Amygdala (tissue), 56 donors: Measurements from ENCODE around the gene PSMD2.

Source experiments
- DNase-seq, 56 donors: peaks; one replicate each; lab custom pipeline; 2025; lab: John Stamatoyannopoulos, UW

Gene PSMD2

DNA sequence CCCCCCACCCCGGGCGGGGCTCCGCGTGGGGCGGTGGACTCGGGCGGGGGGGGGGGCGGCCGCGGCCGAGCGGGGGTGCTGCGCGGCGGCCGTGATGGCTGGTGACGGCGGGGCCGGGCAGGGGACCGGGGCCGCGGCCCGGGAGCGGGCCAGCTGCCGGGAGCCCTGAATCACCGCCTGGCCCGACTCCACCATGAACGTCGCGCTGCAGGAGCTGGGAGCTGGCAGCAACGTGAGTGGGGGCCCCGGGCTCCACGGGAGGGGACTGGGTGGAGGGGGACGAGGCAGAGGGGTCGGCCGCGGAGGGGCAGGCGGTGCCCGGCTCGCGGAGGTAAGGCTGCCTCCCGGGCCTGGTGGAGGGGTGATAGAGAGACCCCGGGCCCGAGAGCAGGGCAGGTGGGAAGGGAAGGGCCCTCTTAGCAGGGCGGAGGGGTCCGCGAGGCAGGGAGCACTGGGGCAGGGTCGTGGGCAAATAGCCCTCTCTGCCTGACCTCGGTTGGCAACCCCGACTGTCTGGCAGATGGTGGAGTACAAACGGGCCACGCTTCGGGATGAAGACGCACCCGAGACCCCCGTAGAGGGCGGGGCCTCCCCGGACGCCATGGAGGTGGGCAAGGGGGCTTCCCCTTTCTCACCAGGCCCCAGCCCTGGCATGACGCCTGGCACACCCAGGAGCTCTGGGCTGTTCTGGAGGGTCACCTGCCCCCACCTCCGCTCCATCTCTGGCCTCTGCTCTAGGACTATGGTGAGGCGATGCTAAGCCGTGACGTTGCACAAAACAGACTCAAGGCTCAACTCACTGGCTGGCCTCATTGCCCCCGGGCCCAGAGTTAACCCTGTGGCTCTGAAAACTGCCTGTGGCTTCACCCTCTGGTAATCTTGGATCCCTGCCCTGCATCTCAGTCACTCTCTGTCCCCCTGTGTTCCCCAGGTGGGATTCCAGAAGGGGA is 22.8 kb upstream of the PSMD2 start, which contains the start of gene ECE2:
Gene ECE2 (plus strand): TSS at position 62 of the 950 bp plus-strand sequence. CDS start 132 bp downstream, at position 194.
- peak in 3 of 56 donors; percentile 13 to 51 (median 22) for DNase-seq

DNA sequence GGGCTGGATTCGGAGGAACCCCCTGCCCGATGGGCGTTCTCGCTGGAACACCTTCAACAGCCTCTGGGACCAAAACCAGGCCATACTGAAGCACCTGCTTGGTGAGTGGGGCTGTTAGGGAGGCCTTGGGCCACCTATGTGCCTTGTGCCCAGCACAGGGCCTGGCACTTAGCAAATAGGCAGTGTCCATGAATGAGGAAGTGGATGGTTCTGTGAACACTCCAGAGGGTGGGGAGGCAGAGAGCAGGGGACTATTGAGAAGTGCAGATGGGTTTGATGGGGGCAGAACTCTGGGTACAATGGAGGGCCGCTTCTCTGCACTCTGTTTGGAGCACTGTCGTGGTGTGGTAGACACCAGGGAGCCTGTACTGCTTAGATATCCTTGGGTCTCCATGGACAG is 21.7 kb upstream of the PSMD2 start:
- DNase-seq = no peak

DNA sequence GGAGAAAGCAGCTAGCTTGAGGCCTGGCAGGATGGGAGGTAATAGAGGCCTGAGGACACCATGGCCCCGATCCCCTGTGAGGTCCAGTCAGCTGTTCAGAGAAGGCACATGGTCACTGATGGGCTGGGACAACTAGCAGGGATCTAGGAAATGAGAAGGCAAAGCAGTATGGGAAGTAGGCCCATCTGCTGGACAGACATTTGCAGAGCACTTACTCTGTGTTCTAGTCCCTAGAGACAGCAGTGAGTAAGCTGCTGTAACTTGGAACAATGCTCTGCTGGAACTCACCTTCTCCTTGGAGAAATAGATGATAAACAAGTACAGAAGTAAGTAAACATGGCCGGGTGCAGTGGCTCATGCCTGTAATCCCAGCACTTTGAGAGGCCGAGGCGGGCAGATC is 16.1 kb upstream of the PSMD2 start:
- DNase-seq = no peak

DNA sequence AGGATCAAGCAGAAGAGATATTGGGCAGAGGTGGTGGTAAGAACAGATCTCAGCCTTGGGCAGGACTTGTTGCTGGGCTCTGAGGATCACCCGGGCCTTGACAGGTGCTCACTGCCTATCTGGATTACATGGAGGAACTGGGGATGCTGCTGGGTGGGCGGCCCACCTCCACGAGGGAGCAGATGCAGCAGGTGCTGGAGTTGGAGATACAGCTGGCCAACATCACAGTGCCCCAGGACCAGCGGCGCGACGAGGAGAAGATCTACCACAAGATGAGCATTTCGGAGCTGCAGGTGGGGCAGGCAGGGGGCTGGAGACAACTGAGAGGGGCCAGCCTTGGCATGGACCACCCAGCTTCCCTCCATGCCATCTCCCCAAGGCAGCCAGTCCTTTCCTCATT is 15.4 kb upstream of the PSMD2 start:
- no peak for DNase-seq

DNA sequence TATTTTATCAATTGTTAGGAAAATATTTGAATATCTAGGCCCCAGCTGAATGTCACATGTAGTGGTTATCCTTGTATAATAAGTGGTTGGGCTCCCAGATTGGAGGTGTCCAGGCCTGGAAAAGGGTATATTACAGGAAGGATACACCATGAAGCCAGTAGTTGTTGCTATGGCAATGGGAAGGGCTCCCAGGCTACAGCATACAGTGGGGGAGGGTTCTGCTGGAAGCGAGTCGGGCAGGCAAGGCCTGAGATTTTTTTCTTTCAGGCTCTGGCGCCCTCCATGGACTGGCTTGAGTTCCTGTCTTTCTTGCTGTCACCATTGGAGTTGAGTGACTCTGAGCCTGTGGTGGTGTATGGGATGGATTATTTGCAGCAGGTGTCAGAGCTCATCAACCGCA is 14.3 kb upstream of the PSMD2 start:
- DNase-seq = peak in 39 of 56 donors; percentile 10 to 77 (median 43)

DNA sequence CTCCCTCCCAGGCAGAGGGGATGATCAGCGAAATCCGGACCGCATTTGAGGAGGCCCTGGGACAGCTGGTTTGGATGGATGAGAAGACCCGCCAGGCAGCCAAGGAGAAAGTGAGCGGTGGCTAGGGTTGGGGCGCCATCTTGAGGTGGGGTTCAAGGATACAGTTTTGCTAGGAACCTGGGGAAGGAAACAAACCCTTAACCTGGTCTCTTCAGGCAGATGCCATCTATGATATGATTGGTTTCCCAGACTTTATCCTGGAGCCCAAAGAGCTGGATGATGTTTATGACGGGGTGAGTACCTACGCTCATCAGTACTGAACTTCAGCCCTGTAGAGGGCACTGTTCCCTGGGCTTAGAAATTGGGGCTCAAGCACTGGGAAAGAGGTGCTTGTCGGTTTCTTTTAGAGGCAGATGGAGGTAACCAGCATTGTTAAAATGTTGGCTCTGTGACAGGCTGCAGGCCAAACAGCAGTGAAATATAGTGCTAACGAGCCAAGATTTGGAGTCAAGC is 9.6 kb upstream of the PSMD2 start:
- peak in 26 of 56 donors; percentile 3 to 51 (median 23) for DNase-seq

DNA sequence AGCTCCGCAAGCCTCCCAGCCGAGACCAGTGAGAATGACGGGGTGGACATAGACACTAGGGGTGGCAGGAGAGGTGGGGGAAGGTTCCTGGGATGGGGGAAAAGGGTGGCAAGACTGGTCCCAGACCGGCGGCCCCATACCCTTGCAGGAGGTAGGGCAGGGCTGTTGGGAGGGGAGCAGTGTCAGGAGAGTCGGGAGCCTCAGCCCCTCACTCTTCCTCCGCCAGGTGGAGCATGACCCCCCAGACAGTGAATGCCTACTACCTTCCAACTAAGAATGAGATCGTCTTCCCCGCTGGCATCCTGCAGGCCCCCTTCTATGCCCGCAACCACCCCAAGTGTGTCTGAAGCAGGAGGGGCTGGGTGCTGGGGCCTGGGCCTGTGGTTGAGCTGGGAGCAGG is 8.7 kb upstream of the PSMD2 start:
- DNase-seq = no peak

DNA sequence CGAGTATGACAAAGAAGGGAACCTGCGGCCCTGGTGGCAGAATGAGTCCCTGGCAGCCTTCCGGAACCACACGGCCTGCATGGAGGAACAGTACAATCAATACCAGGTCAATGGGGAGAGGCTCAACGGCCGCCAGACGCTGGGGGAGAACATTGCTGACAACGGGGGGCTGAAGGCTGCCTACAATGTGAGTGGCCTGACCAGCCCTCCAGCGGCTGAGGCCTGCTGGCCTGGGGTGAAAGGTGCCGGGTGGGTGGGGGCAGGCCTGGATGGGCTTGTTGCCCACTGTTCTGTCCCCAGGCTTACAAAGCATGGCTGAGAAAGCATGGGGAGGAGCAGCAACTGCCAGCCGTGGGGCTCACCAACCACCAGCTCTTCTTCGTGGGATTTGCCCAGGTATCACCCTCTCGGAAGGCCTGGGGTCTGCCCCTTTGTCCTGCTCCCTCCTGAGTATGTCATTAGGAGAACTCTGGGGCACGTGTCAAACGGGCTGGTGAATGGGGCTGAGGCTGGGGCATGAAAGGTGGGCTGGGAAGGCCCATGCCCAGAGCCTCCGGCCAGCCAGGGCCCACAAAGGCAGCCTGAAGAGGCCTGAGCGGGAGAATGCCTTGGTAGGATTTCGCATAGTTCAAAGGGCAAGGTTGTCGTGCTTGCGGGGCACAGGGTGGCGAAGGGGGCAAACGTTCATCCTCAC is 7.8 kb upstream of the PSMD2 start:
- no peak for DNase-seq

DNA sequence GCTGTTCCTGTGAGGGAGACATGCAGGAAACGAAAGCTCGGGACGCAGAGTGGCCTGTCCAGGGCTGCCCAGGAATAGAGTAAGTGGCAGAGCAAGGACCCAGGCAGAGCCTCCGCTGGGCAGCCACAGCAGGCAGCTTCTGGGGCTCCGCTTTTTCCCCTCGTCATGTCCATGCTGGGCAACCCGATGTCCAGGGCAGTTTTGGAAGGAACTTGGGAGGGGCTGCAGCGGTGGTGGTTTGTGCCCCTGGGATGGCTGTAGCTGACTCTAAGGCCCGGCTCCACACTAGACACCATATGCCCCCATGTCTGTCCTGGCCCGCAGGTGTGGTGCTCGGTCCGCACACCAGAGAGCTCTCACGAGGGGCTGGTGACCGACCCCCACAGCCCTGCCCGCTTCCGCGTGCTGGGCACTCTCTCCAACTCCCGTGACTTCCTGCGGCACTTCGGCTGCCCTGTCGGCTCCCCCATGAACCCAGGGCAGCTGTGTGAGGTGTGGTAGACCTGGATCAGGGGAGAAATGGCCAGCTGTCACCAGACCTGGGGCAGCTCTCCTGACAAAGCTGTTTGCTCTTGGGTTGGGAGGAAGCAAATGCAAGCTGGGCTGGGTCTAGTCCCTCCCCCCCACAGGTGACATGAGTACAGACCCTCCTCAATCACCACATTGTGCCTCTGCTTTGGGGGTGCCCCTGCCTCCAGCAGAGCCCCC is 7.1 kb upstream of the PSMD2 start:
- no peak for DNase-seq

DNA sequence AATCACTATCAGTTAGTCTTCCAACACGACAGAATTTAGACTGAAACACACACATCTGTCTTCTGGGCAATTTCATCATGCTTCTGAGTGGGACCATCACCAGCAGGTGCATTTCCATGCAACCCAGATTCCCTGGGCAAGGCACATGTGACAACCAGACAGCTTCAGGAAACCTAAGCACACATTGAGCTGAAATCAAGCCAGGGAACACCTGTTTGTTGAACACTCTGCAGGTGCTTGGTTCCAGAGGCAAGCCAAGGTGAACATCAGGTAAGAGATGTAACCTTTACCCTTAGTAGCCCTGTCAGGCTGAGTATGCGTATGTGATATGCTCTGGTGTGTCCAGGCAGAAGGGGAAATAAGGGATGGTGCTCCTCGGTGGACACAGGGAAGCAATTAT is 3.3 kb upstream of the PSMD2 start:
- no peak for DNase-seq

DNA sequence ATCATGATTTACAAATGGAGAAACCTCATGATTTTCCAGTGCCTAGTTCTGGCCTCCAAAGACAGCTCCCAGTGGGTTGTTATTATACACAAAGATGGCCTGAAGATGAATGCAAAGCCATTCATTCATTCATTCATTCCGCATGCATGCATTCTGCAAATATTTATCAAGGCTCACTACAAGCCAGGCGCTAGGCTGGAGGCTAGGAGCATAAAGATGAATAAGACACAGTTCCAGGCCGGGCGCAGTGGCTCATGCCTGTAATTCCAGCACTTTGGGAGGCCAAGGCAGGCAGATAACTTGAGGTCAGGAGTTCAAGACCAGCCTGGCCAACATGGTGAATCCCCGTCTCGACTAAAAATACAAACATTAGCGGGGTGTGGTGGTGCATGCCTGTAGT is 2.4 kb upstream of the PSMD2 start:
- no peak for DNase-seq

DNA sequence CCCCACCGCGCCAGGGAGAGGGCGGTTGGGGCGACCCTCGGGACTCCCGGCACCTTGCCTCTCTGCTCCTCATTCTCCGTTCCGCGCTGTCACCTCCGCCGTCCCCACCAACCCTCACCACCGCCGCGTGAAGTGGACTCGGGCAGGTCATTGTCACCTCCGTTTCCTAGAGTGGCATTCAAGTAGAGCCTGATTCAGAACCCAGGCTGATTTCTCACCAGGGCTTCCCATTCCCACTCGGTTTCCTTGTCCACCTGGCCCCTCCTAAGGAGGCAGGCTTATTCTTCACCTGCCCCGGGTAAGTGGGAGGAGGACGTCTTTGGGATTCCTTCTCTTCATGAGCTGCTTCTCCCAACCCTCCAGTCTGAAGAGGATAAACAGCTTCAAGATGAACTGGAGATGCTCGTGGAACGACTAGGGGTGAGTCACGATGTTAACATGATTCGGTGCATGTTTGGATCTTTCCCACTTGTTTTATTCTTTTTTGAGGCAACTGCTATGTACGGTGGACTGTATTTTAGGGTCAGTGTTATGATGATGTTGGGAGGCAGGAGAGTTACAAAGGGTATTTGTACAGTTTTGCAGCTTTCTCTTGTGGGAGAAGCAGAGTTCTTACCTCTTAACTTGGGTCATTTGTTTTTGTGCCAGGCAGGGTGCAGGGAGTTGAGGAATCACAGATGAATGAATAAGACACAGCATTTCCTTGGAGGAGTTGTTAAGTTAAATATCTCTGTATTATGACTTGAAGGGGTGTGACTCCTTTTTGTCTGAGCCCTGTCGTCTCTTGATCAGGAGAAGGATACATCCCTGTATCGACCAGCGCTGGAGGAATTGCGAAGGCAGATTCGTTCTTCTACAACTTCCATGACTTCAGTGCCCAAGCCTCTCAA is 692 bp downstream of the PSMD2 start:
- DNase-seq = peak in 2 of 56 donors; percentile 41 to 53

DNA sequence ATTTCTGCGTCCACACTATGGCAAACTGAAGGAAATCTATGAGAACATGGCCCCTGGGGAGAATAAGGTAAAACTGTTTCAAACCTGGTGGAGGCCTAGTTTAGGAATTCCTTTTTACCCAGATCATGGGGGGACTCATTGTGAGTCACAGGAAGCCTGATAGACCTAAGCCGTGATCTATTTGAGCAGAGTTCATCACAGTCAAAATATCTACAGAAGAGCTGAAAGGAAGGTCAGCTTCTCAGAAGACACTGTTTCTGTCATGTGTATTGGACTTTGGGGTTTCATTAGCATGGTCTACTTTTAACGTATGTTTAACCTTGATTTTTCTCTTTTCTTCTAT is 1.3 kb downstream of the PSMD2 start:
- DNase-seq = no peak

DNA sequence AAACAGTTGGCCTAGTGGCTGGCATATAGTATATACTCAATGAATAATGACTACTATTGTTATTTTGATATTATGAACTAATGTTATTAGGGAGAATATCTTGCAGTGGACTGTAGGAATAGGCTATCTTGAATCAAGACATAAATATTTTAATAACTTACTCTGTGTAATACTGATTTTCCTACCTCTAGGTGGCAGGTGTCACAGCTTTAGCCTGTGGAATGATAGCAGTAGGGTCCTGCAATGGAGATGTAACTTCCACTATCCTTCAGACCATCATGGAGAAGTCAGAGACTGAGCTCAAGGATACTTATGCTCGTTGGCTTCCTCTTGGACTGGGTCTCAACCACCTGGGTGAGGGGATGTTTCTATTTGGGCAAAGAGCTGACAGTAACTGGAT is 6.5 kb downstream of the PSMD2 start:
- DNase-seq = no peak

DNA sequence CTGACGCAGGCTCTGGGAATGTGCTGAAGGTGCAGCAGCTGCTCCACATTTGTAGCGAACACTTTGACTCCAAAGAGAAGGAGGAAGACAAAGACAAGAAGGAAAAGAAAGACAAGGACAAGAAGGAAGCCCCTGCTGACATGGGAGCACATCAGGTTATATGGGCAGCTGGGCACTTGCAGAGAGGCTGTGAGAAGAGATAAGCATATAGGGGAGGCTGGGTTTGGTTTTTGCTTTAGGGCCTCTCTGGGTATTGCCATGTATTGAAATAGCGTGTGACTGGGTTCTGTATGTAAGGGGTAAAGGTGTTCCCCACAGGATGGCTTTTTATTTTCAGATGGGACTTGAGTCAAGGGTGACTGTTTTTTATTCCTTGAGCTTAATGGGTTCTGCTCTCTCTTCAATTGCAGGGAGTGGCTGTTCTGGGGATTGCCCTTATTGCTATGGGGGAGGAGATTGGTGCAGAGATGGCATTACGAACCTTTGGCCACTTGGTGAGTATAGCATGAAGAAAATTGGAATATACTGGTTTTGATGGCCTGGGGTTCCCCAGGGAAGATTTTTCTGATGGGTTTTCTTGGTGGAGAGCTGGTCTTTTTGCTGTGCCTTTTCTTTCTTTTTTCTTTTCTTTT is 7.4 kb downstream of the PSMD2 start:
- no peak for DNase-seq

DNA sequence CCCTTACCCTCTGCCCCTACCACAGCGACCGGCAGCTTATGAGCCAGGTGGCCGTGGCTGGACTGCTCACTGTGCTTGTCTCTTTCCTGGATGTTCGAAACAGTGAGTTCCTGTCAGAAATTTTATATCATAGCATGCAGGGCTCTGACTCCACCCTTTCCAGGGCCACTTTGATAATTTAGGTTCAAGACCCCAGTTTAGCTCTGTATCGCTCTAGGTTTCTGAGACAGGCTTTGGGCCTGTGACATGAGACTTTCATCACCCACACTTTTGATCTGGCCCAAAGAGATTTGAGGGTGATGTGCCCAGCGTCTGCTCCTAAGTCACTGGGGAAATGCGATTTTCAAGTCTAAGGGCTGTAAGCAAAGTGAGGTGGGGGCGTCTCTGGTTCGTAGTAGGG is 8.9 kb downstream of the PSMD2 start:
- DNase-seq = no peak

DNA sequence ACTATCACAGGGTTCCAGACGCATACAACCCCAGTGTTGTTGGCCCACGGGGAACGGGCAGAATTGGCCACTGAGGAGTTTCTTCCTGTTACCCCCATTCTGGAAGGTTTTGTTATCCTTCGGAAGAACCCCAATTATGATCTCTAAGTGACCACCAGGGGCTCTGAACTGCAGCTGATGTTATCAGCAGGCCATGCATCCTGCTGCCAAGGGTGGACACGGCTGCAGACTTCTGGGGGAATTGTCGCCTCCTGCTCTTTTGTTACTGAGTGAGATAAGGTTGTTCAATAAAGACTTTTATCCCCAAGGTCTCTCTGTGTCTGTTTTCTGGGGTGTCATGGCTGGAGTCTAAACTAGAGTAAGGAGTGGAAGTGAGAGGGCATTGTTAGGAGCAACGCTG is 9.7 kb downstream of the PSMD2 start:
- DNase-seq = no peak

DNA sequence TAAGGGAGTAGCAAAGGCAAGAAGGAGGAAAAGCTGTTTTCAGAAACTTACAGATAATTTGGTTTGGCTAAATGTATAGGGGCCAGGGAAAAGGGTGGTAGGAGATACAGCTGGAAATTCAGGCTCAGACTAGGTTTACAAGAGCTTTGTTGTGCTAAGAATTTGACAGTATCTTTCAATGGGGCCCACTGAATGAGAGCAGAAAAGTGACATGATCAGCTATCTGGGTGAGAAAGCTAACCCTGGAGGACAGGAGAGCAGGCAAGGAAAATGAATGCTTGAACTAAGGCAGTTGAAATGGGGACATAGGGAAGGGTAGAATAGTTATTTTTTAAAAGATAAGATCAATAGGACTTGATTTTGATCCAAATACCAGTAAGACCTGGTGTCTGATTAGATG is 12.6 kb downstream of the PSMD2 start:
- DNase-seq = no peak

DNA sequence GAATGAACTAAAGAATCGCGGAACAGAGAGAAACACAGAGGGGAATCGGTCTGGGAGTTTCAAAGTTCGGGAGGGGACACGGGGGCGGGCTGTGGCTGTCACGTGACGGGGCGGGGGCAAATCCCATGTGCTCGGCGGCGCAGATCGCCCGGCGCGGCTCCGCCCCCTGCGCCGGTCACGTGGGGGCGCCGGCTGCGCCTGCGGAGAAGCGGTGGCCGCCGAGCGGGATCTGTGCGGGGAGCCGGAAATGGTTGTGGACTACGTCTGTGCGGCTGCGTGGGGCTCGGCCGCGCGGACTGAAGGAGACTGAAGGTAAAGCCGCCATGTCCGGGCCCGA is 15.3 kb downstream of the PSMD2 start, which contains the start of gene EIF4G1:
Gene EIF4G1 (plus strand): TSS at position 244 of the 337 bp plus-strand sequence. CDS start 1,191 bp downstream, outside the sequence.
- peak; percentile 59 to 95 (median 88) for DNase-seq
